GM21737 (cell line): ENCODE data around the gene CRTC1.

Source experiments
- ATAC-seq: cut with Tn5 transposase; IDR thresholded peaks from one replicate; pipeline ENCODE4 v1.9.1; 2021; ENCODE audit warnings: mild to moderate bottlenecking, moderate library complexity; ENCODE audit not compliant: unreplicated experiment

CRTC1 gene

DNA sequence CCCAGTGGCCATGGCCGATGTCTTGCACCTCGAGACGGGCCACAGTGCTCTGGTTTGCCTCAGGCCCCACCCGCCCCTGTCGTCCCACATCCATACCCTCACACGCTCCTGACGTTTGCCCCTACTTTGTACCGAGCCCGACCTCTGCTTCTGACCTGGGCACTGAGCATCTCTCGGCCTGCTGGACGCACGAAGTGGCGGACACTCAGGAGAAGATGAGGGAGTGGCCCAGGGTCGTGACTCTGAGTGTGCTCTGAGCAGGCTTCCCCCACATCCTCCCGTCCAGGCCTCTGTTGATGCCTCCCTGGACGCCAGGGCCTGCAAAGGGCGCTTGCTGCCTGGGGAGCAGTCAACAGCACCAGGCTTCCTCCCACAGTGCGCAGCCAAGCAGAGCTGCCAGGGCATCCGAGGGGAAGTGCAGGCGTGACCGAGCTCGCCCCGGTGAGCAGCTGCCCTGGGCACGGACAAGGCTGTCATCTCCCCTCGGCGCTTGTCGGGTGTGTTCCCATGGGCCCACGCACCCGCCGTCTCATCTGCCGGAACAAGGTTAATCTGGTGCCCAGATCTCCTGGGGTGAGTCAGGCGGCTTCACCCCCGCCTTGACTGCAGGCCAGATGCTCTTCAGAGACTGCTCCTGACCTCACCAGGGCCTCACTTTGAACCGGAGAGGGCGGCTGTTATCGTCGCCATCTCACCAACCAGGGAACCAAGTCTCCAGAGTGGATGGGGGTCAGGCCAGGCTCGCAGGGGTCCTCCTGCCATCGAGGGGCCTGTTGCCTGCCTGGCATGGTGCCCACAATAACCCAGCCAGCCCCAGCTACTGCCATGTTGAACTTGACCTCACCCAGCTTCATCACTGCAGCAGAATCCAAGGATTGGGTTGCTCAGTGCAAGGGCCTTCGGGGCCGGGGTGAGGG lies 80.5 kb downstream of the CRTC1 start:
- no peak for ATAC-seq

GRCh38 chr19:18764591-18765051 lies 81.1 kb downstream of the CRTC1 start:
- no peak for ATAC-seq

GRCh38 chr19:18765224-18765623 lies 81.7 kb downstream of the CRTC1 start:
- no peak for ATAC-seq

GRCh38 chr19:18768046-18768771 lies 84.7 kb downstream of the CRTC1 start:
- no peak for ATAC-seq

DNA sequence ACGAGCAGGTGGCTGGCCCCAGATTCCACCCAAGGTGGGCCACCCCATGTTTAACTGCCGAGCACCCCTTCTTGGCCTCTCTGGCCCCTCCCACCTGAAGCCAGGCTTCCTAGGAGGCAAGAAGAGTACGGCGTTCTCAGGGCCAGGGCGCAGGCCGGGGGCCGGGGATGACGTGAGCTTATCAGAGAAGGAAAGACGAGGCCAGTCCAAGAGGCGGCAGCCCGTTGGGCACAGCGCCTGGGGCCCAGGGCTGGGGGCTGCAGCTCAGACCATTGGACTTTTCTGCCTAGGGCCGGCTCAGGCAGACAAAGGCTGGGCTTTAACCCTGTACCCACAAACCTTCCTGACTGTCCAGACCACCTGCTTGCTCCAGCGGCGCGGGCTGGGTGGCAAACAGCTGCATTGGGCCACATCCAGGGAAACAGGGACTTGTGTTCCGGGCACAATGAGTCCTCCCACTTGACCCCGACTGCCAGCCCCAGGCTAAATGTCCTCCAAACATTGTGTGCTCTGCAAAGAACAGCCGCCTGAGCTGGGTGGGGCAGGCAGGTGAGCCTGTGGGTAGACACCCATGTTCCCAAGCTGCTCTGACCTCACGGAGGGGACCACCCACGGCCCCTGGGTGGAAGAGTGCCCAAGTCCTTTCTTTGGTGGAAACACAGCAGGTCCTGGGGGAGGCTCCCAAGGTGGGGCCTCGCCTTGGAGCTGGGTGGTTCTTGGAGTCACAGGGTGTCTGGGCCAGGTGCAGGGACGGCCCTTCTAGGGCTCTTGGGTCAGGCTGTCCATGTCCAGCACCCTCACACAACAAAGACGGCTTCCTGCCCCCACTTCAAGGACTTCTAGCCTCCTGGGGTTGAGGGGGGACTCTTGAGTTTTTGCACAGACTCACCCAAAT lies 85.8 kb downstream of the CRTC1 start:
- no peak for ATAC-seq

DNA sequence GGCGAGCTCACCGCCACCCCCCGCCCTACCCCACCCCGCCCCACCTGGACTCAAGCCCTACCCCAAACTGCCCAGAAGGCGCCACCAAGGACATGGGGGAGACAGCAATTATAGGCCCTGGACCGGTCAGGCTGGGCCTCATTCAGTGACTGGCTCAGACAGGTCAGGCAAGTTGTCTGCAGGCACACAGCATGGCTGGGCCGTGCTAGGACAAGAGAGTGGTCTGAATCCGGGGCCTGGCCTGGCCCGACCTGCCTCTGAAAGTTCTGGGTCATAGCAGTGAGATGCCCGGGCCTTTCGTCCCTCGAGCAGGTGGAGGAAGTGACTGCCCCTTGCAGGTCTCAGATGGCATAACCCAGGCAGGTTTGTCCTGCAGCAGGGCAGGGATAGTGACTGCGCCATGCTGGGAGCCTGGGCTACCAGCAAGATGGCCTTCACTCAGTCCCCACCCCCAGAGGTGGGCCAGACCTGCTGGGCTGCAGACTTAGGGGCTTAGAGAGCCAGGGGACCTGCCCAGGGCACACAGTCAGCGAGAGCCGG lies 86.6 kb downstream of the CRTC1 start:
- no peak for ATAC-seq

GRCh38 chr19:18770663-18771327 lies 87.3 kb downstream of the CRTC1 start:
- no peak for ATAC-seq

- ATAC-seq: no peak
Measured at GRCh38 chr19:18771328-18772242, 88.1 kb downstream of the CRTC1 start.

GRCh38 chr19:18772620-18773587 lies 89.4 kb downstream of the CRTC1 start:
- no peak for ATAC-seq

DNA sequence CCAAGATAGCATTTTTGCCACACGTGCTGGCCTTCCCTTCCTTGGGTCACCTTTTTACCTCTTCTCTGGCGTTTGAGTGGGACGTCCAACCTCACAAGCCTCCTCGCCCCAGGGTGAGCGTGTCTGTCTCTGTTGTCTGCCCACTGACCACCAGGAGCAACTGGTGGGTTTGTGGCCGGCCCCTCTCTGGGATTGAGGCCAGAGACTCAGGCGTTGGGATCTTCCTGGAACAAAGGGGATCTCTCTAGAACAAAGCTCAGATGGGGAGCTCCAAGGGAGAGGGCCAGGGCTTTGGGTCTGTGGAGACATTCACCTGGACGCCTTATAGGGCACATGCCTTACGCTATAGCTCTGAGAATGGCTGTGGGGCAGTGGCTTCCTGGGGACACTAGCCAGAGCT lies 90.2 kb downstream of the CRTC1 start:
- no peak for ATAC-seq

DNA sequence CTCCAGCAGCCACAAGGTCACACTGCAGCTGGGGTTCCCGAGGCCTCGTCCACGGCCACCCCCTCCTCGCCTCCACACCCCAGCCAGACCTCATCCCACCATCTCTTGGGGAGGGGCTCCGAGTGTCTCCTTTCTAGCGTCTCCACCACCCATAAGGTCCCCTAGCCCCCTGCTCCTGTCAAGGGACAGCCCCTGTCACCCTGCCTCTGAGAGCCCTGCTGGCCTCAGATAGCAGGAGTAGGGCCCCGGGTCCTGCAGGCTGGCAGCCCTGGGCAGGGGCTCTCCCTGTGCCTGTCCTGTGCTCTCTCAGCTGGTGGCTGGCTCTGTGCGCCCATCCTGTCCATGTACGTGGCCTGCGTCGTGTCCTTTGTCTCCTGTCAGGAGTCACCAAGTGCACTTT lies 90.6 kb downstream of the CRTC1 start:
- no peak for ATAC-seq

DNA sequence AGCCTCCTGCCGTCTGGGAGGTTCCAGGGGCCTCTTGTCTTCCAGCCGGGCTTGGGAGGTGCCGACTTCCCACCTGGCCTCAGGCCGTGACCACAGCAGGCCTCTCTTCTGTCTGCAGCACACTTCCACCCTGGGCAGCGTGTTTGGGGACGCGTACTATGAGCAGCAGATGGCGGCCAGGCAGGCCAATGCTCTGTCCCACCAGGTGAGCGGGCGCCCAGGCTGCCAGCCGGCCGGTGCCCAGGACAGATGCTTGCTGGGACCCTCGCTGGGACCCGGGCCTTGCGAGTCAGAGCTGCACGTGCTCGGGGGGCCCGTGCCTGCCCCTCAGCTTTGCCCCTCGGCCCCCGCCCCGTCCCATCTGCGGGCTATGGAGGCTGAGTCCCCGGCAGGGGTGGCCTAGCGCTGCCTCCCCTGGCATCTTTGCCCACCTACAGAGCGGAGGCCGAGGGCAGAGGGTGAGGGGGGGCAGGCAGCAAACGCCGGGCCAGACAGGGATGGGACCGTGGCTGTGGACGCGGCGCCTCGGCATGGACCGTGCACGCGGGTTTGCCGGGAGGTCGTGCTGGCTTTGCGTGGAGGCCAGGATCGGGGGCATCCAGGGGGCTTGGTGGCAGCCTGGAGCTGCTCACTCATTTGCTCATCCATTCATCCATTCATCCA lies 91.4 kb downstream of the CRTC1 start:
- no peak for ATAC-seq

GRCh38 chr19:18775586-18776287 lies 92.3 kb downstream of the CRTC1 start:
- no peak for ATAC-seq

- ATAC-seq: no peak
Measured at GRCh38 chr19:18776288-18776594, 92.8 kb downstream of the CRTC1 start.

GRCh38 chr19:18776736-18777135 lies 93.3 kb downstream of the CRTC1 start:
- no peak for ATAC-seq

DNA sequence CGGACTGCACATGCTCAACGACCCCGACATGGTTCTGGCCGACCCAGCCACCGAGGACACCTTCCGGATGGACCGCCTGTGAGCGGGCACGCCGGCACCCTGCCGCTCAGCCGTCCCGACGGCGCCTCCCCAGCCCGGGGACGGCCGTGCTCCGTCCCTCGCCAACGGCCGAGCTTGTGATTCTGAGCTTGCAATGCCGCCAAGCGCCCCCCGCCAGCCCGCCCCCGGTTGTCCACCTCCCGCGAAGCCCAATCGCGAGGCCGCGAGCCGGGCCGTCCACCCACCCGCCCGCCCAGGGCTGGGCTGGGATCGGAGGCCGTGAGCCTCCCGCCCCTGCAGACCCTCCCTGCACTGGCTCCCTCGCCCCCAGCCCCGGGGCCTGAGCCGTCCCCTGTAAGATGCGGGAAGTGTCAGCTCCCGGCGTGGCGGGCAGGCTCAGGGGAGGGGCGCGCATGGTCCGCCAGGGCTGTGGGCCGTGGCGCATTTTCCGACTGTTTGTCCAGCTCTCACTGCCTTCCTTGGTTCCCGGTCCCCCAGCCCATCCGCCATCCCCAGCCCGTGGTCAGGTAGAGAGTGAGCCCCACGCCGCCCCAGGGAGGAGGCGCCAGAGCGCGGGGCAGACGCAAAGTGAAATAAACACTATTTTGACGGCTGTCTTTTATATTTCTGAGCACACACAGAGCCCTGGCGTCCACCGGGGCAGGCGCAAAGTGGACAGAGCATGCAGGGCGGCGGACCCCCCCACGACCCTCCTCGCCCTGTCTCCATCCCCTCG lies 94.0 kb downstream of the CRTC1 start:
- ATAC-seq: no peak
